DND-41 (cell line): ENCODE results near the gene HIP1.

ENCODE experiments used
- ATAC-seq: fragments of 200-7000 bp; cut with Tn5 transposase; 3 replicates; pipeline ENCODE4 v1.9.1; 2021; ENCODE audit warnings: low read depth; ENCODE audit not compliant: insufficient read depth
- DNase-seq: peaks from one replicate; pipeline ENCODE4 v3.0.0-alpha.2; 2020
- H2AFZ ChIP-seq: 2 replicates; pipeline ENCODE4 v1.6.0; 2012; ENCODE audit warnings: low read depth, low read length
- H3K27ac ChIP-seq: 2 replicates; pipeline ENCODE4 v1.5.1; 2012; ENCODE audit warnings: low read length, inconsistent platforms
- H3K27me3 ChIP-seq: fragments of 200-600 bp; sonication (generic); 2 replicates; pipeline ENCODE4 v1.6.0; 2012; ENCODE audit warnings: low read length, mild to moderate bottlenecking, inconsistent platforms; ENCODE audit not compliant: insufficient read depth, poor library complexity
- H3K36me3 ChIP-seq: 2 replicates; pipeline ENCODE4 v1.5.1; 2012; ENCODE audit warnings: low read length, inconsistent platforms; ENCODE audit not compliant: insufficient read depth
- H3K4me1 ChIP-seq: 2 replicates; pipeline ENCODE4 v1.5.1; 2012; ENCODE audit warnings: mild to moderate bottlenecking, low read length; ENCODE audit not compliant: insufficient read depth
- H3K4me2 ChIP-seq: 2 replicates; pipeline ENCODE4 v1.6.0; 2012; ENCODE audit warnings: mild to moderate bottlenecking, moderate library complexity, low read length, inconsistent platforms; ENCODE audit not compliant: insufficient read depth
- H3K4me3 ChIP-seq, 2 experiments: fragments of 200-600 bp in 1 of 2; shearing (Covaris generic) in 1 of 2; 2 replicates each; pipeline ENCODE4 v1.5.1; 2012 to 2016; ENCODE audit warnings: inconsistent platforms in 2 of 2, low read length in 2 of 2, mild to moderate bottlenecking in 2 of 2, low read depth in 1 of 2, moderate library complexity in 1 of 2
- H3K79me2 ChIP-seq: 2 replicates; pipeline ENCODE4 v1.6.0; 2012; ENCODE audit warnings: low read length, inconsistent platforms; ENCODE audit not compliant: insufficient read depth
- H3K9ac ChIP-seq: 2 replicates; pipeline ENCODE4 v1.6.0; 2012; ENCODE audit warnings: low read depth, mild to moderate bottlenecking, inconsistent platforms, low read length, moderate library complexity
- H3K9me3 ChIP-seq: 2 replicates; pipeline ENCODE4 v1.5.1; 2012; ENCODE audit warnings: low read length, moderate library complexity, mild to moderate bottlenecking, inconsistent platforms; ENCODE audit not compliant: insufficient read depth, severe bottlenecking
- H4K20me1 ChIP-seq: 2 replicates; pipeline ENCODE4 v1.6.0; 2012; ENCODE audit warnings: low read length; ENCODE audit not compliant: insufficient read depth
- CTCF ChIP-seq: IDR thresholded peaks from 2 replicates; pipeline ENCODE4 v1.5.1; 2012; ENCODE audit warnings: borderline replicate concordance, low read length, moderate library complexity, mild to moderate bottlenecking; ENCODE audit not compliant: poor library complexity, severe bottlenecking; ENCODE audit errors: extremely low read depth
- EZH2 ChIP-seq: IDR thresholded peaks from 3 replicates; pipeline ENCODE4 v1.6.1; 2012; ENCODE audit warnings: borderline replicate concordance, low read depth, mild to moderate bottlenecking, moderate library complexity, low read length, inconsistent platforms; ENCODE audit not compliant: severe bottlenecking

Gene HIP1

DNA sequence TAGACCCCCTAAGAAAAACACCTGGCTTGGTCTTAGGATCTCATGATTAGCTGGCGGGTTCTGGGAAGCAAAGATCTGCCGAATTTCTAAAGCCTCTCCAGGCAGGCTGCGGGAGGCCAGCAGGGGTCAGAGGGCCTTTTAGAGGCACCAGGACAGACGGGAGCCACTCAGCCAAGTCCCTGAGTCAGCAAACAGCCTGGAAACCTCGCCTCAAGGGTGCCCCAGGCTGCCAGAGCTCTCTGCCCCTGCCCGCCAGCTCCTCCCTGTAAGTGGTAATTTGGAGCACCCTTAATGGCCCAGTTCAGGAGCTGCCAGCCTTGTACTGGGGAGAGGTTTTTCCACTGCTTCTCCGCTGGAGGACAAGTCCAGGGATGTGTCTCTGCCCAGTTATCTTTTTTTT lies 88.7 kb downstream of the HIP1 start:
- Histone ChIP-seq H3K4me3 (no peak overlapping the region), H3K27ac (no peak overlapping the region), H3K79me2 (no peaks in the 10 kb centered on the region), H2AFZ (no peak overlapping the region), H3K9me3 (no peaks in the 10 kb centered on the region), H4K20me1 (no peaks in the 10 kb centered on the region), H3K27me3 (no peaks in the 10 kb centered on the region), H3K9ac (no peak overlapping the region), H3K4me1 (no peaks in the 10 kb centered on the region), H3K4me2 (no peak overlapping the region), H3K36me3 (no peaks in the 10 kb centered on the region)
- no peak for ATAC-seq
- DNase-seq = no peak
- TF ChIP-seq EZH2 (no peak), CTCF (no peak)

- ATAC-seq = no peak
Observed at GRCh38 chr7:75649462-75649861, 89.3 kb downstream of the HIP1 start.

GRCh38 chr7:75647709-75648438 lies 90.9 kb downstream of the HIP1 start:
- no peaks in the 10 kb centered on the region for H3K9me3 ChIP-seq
- DNase-seq (no peak), ATAC-seq (no peak)
- H3K4me3 ChIP-seq = no peak overlapping the region
- no peak overlapping the region for H3K4me2 ChIP-seq
- H2AFZ ChIP-seq = no peak overlapping the region
- H3K27ac ChIP-seq = no peak overlapping the region
- H3K27me3 ChIP-seq = no peaks in the 10 kb centered on the region
- H3K4me1 ChIP-seq = no peaks in the 10 kb centered on the region
- no peaks in the 10 kb centered on the region for H3K79me2 ChIP-seq
- no peaks in the 10 kb centered on the region for H4K20me1 ChIP-seq
- H3K36me3 ChIP-seq = no peaks in the 10 kb centered on the region
- no peak overlapping the region for H3K9ac ChIP-seq
- TF ChIP-seq EZH2 (no peak), CTCF (no peak)

More at GRCh38 chr7:75649462-75649861, 89.3 kb downstream of the HIP1 start:
- H3K27ac ChIP-seq = no peak overlapping the region
- TF ChIP-seq EZH2 = no peak
- TF ChIP-seq CTCF = no peak
- H3K27me3 ChIP-seq = no peaks in the 10 kb centered on the region
- H2AFZ ChIP-seq = no peak overlapping the region
- H3K4me2 ChIP-seq = no peak overlapping the region
- H4K20me1 ChIP-seq = no peaks in the 10 kb centered on the region
- H3K4me3 ChIP-seq = no peak overlapping the region
- no peak overlapping the region for H3K9ac ChIP-seq
- H3K79me2 ChIP-seq = no peaks in the 10 kb centered on the region
- H3K36me3 ChIP-seq = no peaks in the 10 kb centered on the region
- no peaks in the 10 kb centered on the region for H3K9me3 ChIP-seq
- H3K4me1 ChIP-seq = no peaks in the 10 kb centered on the region
- no peak for DNase-seq
